HCT116 (cell line): ENCODE data around the gene IQCB1.

Experiments
- CBX3 ChIP-seq: IDR thresholded peaks from 2 replicates; pipeline ENCODE4 v1.6.1; 2012; ENCODE audit warnings: low read depth
- CTCF ChIP-seq, 3 experiments: fragments of 200-600 bp in 1 of 3; sonication (generic) in 1 of 3; IDR thresholded peaks in 2 of 3; conservative IDR thresholded peaks in 1 of 3; 2 replicates each; pipeline ENCODE4 v1.5.1; 2012 to 2017; ENCODE audit warnings: low read depth in 2 of 3, low read length in 2 of 3, antibody characterized with exemption in 1 of 3, borderline replicate concordance in 1 of 3, control low read depth in 1 of 3, mild to moderate bottlenecking in 1 of 3, mixed read lengths in 1 of 3, mixed run types in 1 of 3, moderate library complexity in 1 of 3; ENCODE audit not compliant: insufficient read depth in 1 of 3
- EZH2 ChIP-seq: fragments of 200-600 bp; sonication (generic); IDR thresholded peaks from 2 replicates; pipeline ENCODE4 v1.6.1; 2017; ENCODE audit warnings: antibody characterized with exemption, mixed run types
- EZH2phosphoT487 ChIP-seq: fragments of 200-600 bp; IDR thresholded peaks from 2 replicates; pipeline ENCODE4 v1.6.1; 2018; ENCODE audit warnings: antibody characterized with exemption, borderline replicate concordance
- MAX ChIP-seq: IDR thresholded peaks from 2 replicates; pipeline ENCODE4 v1.6.1; 2012
- POLR2A ChIP-seq: IDR thresholded peaks from 2 replicates; pipeline ENCODE4 v1.7.0; 2011; ENCODE audit warnings: borderline replicate concordance; ENCODE audit not compliant: insufficient read depth, insufficient read length; ENCODE audit errors: extremely low read depth
- POLR2AphosphoS5 ChIP-seq: IDR thresholded peaks from 2 replicates; pipeline ENCODE4 v1.6.1; 2011; ENCODE audit warnings: mild to moderate bottlenecking, low read depth, low read length, moderate library complexity
- RAD21 ChIP-seq: IDR thresholded peaks from 2 replicates; pipeline ENCODE4 v1.6.1; 2012; ENCODE audit warnings: low read depth, mild to moderate bottlenecking
- REST ChIP-seq: IDR thresholded peaks from 2 replicates; pipeline ENCODE4 v1.6.1; 2012; ENCODE audit warnings: low read depth
- SIN3A ChIP-seq: IDR thresholded peaks from 2 replicates; pipeline ENCODE4 v1.6.1; 2012; ENCODE audit warnings: low read depth
- SRF ChIP-seq: IDR thresholded peaks from 2 replicates; pipeline ENCODE4 v1.6.1; 2012; ENCODE audit warnings: low read depth
- TCF7L2 ChIP-seq: IDR thresholded peaks from 2 replicates; pipeline ENCODE4 v1.7.0; 2011; ENCODE audit warnings: borderline replicate concordance, inconsistent platforms; ENCODE audit not compliant: insufficient read depth, insufficient read length; ENCODE audit errors: extremely low read depth
- YY1 ChIP-seq: IDR thresholded peaks from 2 replicates; pipeline ENCODE4 v1.6.1; 2011; ENCODE audit warnings: low read length, low read depth, moderate library complexity, mild to moderate bottlenecking; ENCODE audit not compliant: insufficient replicate concordance; ENCODE audit errors: extremely low read depth
- ZBTB33 ChIP-seq: IDR thresholded peaks from 2 replicates; pipeline ENCODE4 v1.6.1; 2011; ENCODE audit warnings: mild to moderate bottlenecking, low read length, moderate library complexity; ENCODE audit not compliant: insufficient replicate concordance; ENCODE audit errors: extremely low read depth

GRCh38 chr3:121786485-121786884 lies 48.4 kb downstream of the IQCB1 start:
- no peak for TF ChIP-seq CTCF (IDR thresholded peaks at IDR 0.05 in 2 of 3, conservative IDR thresholded peaks at IDR 0.05 in 1 of 3; ENCODE audit: borderline replicate concordance in 1 of 3, insufficient read depth in 1 of 3, low read depth in 2 of 3, low read length in 2 of 3)
- no peak for TF ChIP-seq POLR2A
- TF ChIP-seq SRF, result no peak
- no peak for TF ChIP-seq EZH2phosphoT487
- no peak for TF ChIP-seq RAD21
- TF ChIP-seq TCF7L2, result no peak
- TF ChIP-seq EZH2, result no peak
- no peak for TF ChIP-seq REST
- TF ChIP-seq CBX3, result no peak
- no peak for TF ChIP-seq MAX
- TF ChIP-seq POLR2AphosphoS5, result no peak
- TF ChIP-seq SIN3A, result no peak
- no peak for TF ChIP-seq ZBTB33
- TF ChIP-seq YY1, result no peak
